GM19455 (cell line): ENCODE data around the gene XKR7.

Source experiments
- ATAC-seq: cut with Tn5 transposase; IDR thresholded peaks from one replicate; pipeline ENCODE4 v1.9.1; 2021; ENCODE audit not compliant: unreplicated experiment

XKR7 gene

DNA sequence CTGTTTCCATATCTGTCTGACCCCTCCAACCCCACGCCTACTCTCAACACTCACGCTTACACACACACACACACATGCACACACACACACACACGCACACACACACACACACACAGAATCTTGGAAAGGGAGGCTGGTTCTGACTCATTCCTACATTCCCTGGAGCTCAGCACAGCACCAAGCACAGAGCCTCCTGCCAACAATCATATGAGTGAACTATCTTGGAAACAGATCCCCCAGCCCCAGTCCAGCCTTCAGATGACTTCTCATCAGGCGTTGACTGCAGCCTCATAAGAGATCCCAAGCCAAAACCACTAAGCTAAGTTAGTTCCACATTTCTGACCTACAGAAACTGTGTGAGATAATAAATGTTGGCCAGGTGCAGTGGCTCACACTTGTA, 70.0 kb downstream of the XKR7 start:
- no peak for ATAC-seq

GRCh38 chr20:32040142-32040953, 72.4 kb downstream of the XKR7 start:
- no peak for ATAC-seq

GRCh38 chr20:32045999-32046398, 78.0 kb downstream of the XKR7 start:
- no peak for ATAC-seq

- ATAC-seq: no peak
Measured at GRCh38 chr20:32050324-32050841, 82.4 kb downstream of the XKR7 start.

DNA sequence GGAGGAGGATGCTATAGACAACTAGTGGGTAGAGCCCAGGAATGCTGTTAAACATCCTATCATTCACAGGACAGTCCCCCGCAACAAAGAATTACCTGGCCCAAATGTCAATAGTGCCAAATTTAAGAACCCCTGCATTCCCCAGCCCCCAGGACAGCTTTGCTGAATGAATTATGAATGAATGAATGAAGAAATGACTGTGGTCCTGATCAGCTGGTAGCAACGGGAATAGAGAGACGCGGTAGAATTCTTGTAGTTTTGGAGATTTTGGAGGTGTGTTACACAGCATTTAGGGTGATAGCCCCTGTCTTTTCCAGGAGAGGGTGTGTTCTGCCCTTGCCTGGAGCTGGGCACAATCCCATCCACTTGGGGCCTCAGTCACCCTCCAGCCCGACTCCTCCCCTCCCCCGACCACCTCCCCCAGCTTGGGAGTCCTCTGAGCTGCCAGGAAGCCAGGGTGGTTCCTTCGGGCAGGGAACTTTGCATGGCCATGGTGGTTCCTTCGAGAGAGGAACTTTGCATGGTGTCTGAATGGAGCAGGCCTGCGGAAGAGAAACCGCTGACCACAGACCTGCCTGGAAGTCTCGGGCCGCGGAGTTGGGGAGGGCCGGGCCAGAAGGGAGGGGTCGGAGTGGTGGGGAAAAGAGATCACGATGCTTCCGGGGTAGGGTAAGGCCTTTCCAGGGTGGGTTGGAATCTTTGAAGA, 83.1 kb downstream of the XKR7 start:
- ATAC-seq: no peak

- ATAC-seq: no peak
Measured at GRCh38 chr20:32051720-32052089, 83.8 kb downstream of the XKR7 start.

GRCh38 chr20:32052090-32052777, 84.3 kb downstream of the XKR7 start, which contains the start of gene HCK:
HCK (plus strand) TSS chr20:32052242.
- ATAC-seq: no peak

GRCh38 chr20:32052778-32053362, 84.9 kb downstream of the XKR7 start:
- no peak for ATAC-seq
